Measurements from ENCODE around the gene SEMA6B. TPM values are rescaled to one million over a fixed set of nuclear protein-coding genes. Genes with fewer than 3 reads are reported as not detected.

Gene SEMA6B
- total and polyA plus RNA-seq, 11 donors = 6.0 to 29.7 (median 10.1) TPM

- Histone ChIP-seq H3K9me3 (no peaks in the 10 kb centered on the region), H3K4me3 (peak within 1 kb of the TSS; percentile 35 to 75 (median 56)), H3K4me1 (peaks cover 0 to 40% (median 15%) of the 10 kb centered on the region in 12 donors), H3K36me3 (peaks cover 0 to 20% (median 5%) of the 10 kb centered on the region in 9 donors), H3K27ac (peak within 1 kb of the TSS; percentile 76 to 99 (median 91)), H3K27me3 (no peaks in the 10 kb centered on the region)
- peak; percentile 84 to 92 (median 88) for DNase-seq
- WGBS, 4 donors = 28 to 53% (median 40%) methylated on average over 19 to 34 of the region's 34 CpGs
- TF ChIP-seq POLR2A (IDR thresholded peaks at IDR 0.05) (peak; percentile 40 to 96), CTCF (IDR thresholded peaks at IDR 0.05) (no peak)
- peak; percentile 83 to 87 (median 84) for ATAC-seq
- intact Hi-C loops (cut with DNase I) = no loop called here
Measured at GRCh38 chr19:4518345-4519171, 40.9 kb downstream of the SEMA6B start, which contains the start of gene PLIN4. PLIN4 (minus strand) TSS chr19:4518486; CDS start chr19:4518272, 214 bp downstream.

GRCh38 chr19:4517451-4518057 is 41.9 kb downstream of the SEMA6B start:
- intact Hi-C loops (cut with DNase I) = no loop called here
- 49 to 77% (median 63%) methylated on average over 16 to 24 of the region's 24 CpGs for WGBS, 4 donors
- peaks cover 0 to 22% (median 5%) of the 10 kb centered on the region in 9 donors for H3K36me3 ChIP-seq
- DNase-seq (peak in 2 of 5 donors; percentile 24 to 66), ATAC-seq (peak in 3 of 4 donors; percentile 0 to 5 (median 1))
- no peak for TF ChIP-seq CTCF (IDR thresholded peaks at IDR 0.05)
- TF ChIP-seq POLR2A (IDR thresholded peaks at IDR 0.05) = no peak
- peak overlapping the region; percentile 35 to 75 (median 56) for H3K4me3 ChIP-seq
- peaks cover 0 to 40% (median 15%) of the 10 kb centered on the region in 12 donors for H3K4me1 ChIP-seq
- no peaks in the 10 kb centered on the region for H3K9me3 ChIP-seq
- no peaks in the 10 kb centered on the region for H3K27me3 ChIP-seq
- H3K27ac ChIP-seq = peak overlapping the region; percentile 76 to 99 (median 91)

GRCh38 chr19:4516939-4517300 is 42.6 kb downstream of the SEMA6B start:
- no peaks in the 10 kb centered on the region for H3K27me3 ChIP-seq
- peak overlapping the region; percentile 35 to 75 (median 56) for H3K4me3 ChIP-seq
- peaks cover 0 to 27% (median 5%) of the 10 kb centered on the region in 9 donors for H3K36me3 ChIP-seq
- TF ChIP-seq CTCF (IDR thresholded peaks at IDR 0.05) (no peak), POLR2A (IDR thresholded peaks at IDR 0.05) (no peak)
- ATAC-seq = peak; percentile 40 to 69 (median 46)
- H3K4me1 ChIP-seq = peaks cover 0 to 45% (median 15%) of the 10 kb centered on the region in 12 donors
- intact Hi-C loops (cut with DNase I) = no loop called here
- peak overlapping the region; percentile 76 to 99 (median 91) for H3K27ac ChIP-seq
- no peaks in the 10 kb centered on the region for H3K9me3 ChIP-seq
- WGBS, 4 donors = 27 to 48% (median 38%) methylated on average over 3 to 8 of the region's 8 CpGs
- DNase-seq = peak; percentile 52 to 76 (median 58)

Data from heart left ventricle (tissue), 16 donors.